Measurements from ENCODE around the gene CDC42BPB.

DNA sequence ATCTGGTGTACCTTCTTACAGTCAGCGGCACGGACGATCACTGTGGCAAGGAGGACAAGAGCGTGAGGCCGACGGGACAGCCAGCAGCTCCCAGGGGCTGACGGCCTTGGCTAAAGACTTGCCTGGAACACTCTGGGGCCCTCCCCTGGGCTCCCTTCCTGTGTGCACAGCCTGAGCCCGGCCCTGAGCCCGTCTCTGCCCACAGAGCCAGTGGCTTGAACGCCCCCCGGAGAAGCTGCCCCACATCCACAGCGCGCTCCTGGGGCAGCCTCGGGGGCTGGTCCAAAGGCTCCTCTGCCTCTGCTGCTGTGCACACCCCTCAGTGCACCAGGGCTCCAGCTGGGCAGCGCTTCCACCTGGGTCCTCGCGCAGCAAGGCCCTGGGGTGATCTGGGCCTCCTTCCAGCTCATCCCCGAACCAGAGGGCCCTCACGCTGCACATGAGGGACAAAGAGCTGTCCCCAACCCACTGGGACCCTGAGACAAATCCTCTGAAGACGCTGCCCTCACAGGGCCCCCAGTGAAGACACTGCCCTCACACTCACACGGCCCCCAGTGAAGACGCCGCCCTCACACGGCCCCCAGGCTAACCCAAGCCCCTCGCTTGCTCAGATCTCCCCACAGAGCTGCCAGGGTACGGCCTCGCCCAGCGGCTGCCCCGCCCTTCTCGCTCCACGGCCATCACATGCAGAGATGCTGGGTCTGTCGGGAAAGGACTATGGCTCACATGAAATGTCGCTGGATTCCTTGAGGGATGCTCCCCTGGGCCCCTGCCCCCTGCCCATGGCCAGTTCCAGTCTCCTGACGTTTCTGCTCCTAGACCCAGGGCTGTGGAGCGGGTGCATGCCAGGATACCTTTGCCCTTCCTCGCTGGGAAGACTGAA lies 112.7 kb downstream of the CDC42BPB start:
- TF ChIP-seq POLR2A (IDR thresholded peaks at IDR 0.05), result no peak
- TF ChIP-seq CTCF (IDR thresholded peaks at IDR 0.05), result no peak
